ENCODE data around the gene ACSS2.

ACSS2 gene

DNA sequence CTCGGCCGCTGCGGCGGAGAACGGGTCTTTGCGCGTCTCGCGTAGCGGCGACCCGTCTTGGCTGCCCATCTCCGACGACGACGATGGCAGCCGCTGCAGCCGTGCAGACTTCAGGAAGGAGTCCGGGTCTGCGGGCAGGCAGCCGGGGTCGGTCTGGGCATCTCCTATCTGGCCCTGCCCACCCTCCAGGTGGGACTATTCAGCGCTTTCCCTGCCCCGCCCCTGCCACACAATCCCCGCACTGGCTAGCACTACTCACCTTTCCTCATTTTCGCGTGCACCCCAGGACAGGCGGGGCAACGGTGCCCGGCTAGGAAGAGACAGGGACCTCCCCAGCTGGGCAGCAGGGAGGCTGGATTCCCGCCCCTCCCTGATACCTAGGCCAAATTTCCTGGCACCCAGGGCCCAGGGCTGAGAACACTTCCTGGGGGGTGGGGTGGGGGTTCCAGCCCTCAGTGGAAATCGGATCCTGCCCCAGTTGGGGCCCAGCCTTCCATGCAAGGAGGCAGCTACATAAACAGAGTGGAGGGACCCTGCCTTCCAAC, 12.9 kb upstream of the ACSS2 start:
- DNase-seq (ENCODE audit: low read depth, low spot score): no peak
- Histone ChIP-seq H3K36me3 (ENCODE audit: insufficient read depth, insufficient read length, low read length) (peaks cover 10% of the 10 kb centered on the region), H3K27me3 (ENCODE audit: insufficient read depth, insufficient read length) (no peaks in the 10 kb centered on the region), H3K9me3 (ENCODE audit: insufficient read depth, low read length) (no peaks in the 10 kb centered on the region), H3K4me3 (ENCODE audit: insufficient read length, low read depth) (no peak overlapping the region), H3K4me1 (ENCODE audit: insufficient read depth, insufficient read length) (peaks cover 2% of the 10 kb centered on the region), H3K9ac (ENCODE audit: insufficient read length, low read depth) (no peak overlapping the region)
- TF ChIP-seq SUZ12 (IDR thresholded peaks at IDR 0.05; ENCODE audit: extremely low read depth, insufficient read depth, insufficient read length) (no peak), ZNF274 (IDR thresholded peaks at IDR 0.05; ENCODE audit: low read depth, low read length) (no peak), YY1 (IDR thresholded peaks at IDR 0.05; ENCODE audit: insufficient read depth, insufficient read length) (no peak)

GRCh38 chr20:34864216-34864615, 12.2 kb upstream of the ACSS2 start:
- no peaks in the 10 kb centered on the region for H3K27me3 ChIP-seq (ENCODE audit: insufficient read depth, insufficient read length)
- no peak overlapping the region for H3K4me3 ChIP-seq (ENCODE audit: insufficient read length, low read depth)
- H3K9ac ChIP-seq (ENCODE audit: insufficient read length, low read depth): no peak overlapping the region
- H3K9me3 ChIP-seq (ENCODE audit: insufficient read depth, low read length): no peaks in the 10 kb centered on the region
- H3K4me1 ChIP-seq (ENCODE audit: insufficient read depth, insufficient read length): peaks cover 2% of the 10 kb centered on the region
- DNase-seq (ENCODE audit: low read depth, low spot score): no peak
- H3K36me3 ChIP-seq (ENCODE audit: insufficient read depth, insufficient read length, low read length): peaks cover 9% of the 10 kb centered on the region
- TF ChIP-seq ZNF274 (IDR thresholded peaks at IDR 0.05; ENCODE audit: low read depth, low read length): no peak
- TF ChIP-seq YY1 (IDR thresholded peaks at IDR 0.05; ENCODE audit: insufficient read depth, insufficient read length): no peak
- TF ChIP-seq SUZ12 (IDR thresholded peaks at IDR 0.05; ENCODE audit: extremely low read depth, insufficient read depth, insufficient read length): no peak

DNA sequence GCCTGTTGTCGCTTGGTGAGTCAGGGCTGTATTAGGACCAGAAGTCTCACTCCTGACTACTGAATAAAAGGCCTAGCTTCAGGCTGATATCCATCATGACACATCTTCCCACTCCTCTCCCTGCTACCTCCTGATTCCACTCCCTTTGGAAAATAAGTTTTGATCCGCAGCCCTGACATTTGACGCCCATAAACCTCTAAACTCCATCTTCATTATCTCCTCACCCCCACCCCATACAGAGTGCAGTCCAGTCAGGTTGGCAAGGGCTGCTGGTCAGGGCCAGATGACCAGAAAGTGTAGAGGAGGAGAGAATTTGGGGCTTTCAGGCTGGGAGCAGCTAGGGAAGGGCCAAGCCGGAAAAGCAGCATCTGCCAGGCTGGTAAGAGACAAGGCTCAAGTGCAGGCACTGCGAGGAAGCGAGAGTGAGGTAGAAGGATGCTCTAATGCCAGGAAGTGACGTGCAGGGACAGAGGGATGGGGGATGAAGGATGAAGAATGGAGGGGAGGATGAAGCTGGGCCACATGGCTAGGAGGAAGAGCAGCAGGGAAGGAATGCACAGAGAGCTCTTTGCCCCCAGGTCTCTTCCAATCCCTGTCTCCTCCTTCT, 5.0 kb upstream of the ACSS2 start:
- Histone ChIP-seq H3K4me1 (ENCODE audit: insufficient read depth, insufficient read length) (peaks cover 4% of the 10 kb centered on the region), H3K9me3 (ENCODE audit: insufficient read depth, low read length) (no peaks in the 10 kb centered on the region), H3K27me3 (ENCODE audit: insufficient read depth, insufficient read length) (peaks cover 25% of the 10 kb centered on the region), H3K9ac (ENCODE audit: insufficient read length, low read depth) (peak overlapping the region; percentile 83), H3K36me3 (ENCODE audit: insufficient read depth, insufficient read length, low read length) (peaks cover 5% of the 10 kb centered on the region), H3K4me3 (ENCODE audit: insufficient read length, low read depth) (peak overlapping the region; percentile 90)
- TF ChIP-seq SUZ12 (IDR thresholded peaks at IDR 0.05; ENCODE audit: extremely low read depth, insufficient read depth, insufficient read length): no peak
- no peak for TF ChIP-seq ZNF274 (IDR thresholded peaks at IDR 0.05; ENCODE audit: low read depth, low read length)
- no peak for TF ChIP-seq YY1 (IDR thresholded peaks at IDR 0.05; ENCODE audit: insufficient read depth, insufficient read length)
- DNase-seq (ENCODE audit: low read depth, low spot score): no peak

- no peak for DNase-seq (ENCODE audit: low read depth, low spot score)
- Histone ChIP-seq H3K36me3 (ENCODE audit: insufficient read depth, insufficient read length, low read length) (peaks cover 5% of the 10 kb centered on the region), H3K4me3 (ENCODE audit: insufficient read length, low read depth) (peak overlapping the region; percentile 90), H3K9me3 (ENCODE audit: insufficient read depth, low read length) (no peaks in the 10 kb centered on the region), H3K4me1 (ENCODE audit: insufficient read depth, insufficient read length) (peaks cover 4% of the 10 kb centered on the region), H3K27me3 (ENCODE audit: insufficient read depth, insufficient read length) (peaks cover 32% of the 10 kb centered on the region), H3K9ac (ENCODE audit: insufficient read length, low read depth) (peak overlapping the region; percentile 83)
- no peak for TF ChIP-seq SUZ12 (IDR thresholded peaks at IDR 0.05; ENCODE audit: extremely low read depth, insufficient read depth, insufficient read length)
- no peak for TF ChIP-seq YY1 (IDR thresholded peaks at IDR 0.05; ENCODE audit: insufficient read depth, insufficient read length)
- no peak for TF ChIP-seq ZNF274 (IDR thresholded peaks at IDR 0.05; ENCODE audit: low read depth, low read length)
Measured at GRCh38 chr20:34871966-34872621, 4.3 kb upstream of the ACSS2 start.

- Histone ChIP-seq H3K36me3 (ENCODE audit: insufficient read depth, insufficient read length, low read length) (peaks cover 5% of the 10 kb centered on the region), H3K9ac (ENCODE audit: insufficient read length, low read depth) (peak within 1 kb of the TSS; percentile 83), H3K4me1 (ENCODE audit: insufficient read depth, insufficient read length) (peaks cover 4% of the 10 kb centered on the region), H3K27me3 (ENCODE audit: insufficient read depth, insufficient read length) (peaks cover 35% of the 10 kb centered on the region), H3K4me3 (ENCODE audit: insufficient read length, low read depth) (peak within 1 kb of the TSS; percentile 90), H3K9me3 (ENCODE audit: insufficient read depth, low read length) (no peaks in the 10 kb centered on the region)
- TF ChIP-seq ZNF274 (IDR thresholded peaks at IDR 0.05; ENCODE audit: low read depth, low read length) (no peak), YY1 (IDR thresholded peaks at IDR 0.05; ENCODE audit: insufficient read depth, insufficient read length) (no peak), SUZ12 (IDR thresholded peaks at IDR 0.05; ENCODE audit: extremely low read depth, insufficient read depth, insufficient read length) (no peak)
- DNase-seq (ENCODE audit: low read depth, low spot score): peak; percentile 60
Measured at GRCh38 chr20:34872622-34873224, 3.7 kb upstream of the ACSS2 start, which contains the start of gene GGT7. GGT7 (minus strand) TSS chr20:34872856; CDS start chr20:34872815, 41 bp downstream.

DNA sequence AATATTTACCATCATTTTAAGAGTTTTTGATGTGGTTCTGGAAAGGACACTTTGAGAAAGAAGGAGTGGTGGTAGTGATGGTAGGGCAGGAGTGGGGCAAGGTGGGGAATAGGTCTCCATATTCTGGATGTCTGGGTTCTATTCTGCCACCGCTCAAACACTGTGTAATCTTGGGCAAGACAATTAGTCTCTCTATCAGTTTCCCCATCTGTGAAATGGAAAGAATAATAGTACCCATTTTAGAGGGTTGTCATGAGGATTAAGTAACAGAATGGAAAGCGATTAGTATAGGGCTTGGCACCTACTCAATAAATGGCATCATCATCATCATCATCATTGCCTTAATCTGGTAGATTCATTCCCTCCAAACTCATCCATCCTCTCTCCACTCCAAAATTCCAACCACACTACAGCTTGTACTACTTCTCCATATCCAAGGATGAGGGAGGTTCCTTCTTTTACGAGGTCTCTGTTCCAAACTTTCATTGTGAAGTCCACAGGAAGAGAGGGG, 2.8 kb upstream of the ACSS2 start:
- Histone ChIP-seq H3K36me3 (ENCODE audit: insufficient read depth, insufficient read length, low read length) (peaks cover 5% of the 10 kb centered on the region), H3K27me3 (ENCODE audit: insufficient read depth, insufficient read length) (peaks cover 41% of the 10 kb centered on the region), H3K4me1 (ENCODE audit: insufficient read depth, insufficient read length) (peaks cover 4% of the 10 kb centered on the region), H3K9ac (ENCODE audit: insufficient read length, low read depth) (no peak overlapping the region), H3K9me3 (ENCODE audit: insufficient read depth, low read length) (no peaks in the 10 kb centered on the region), H3K4me3 (ENCODE audit: insufficient read length, low read depth) (no peak overlapping the region)
- no peak for DNase-seq (ENCODE audit: low read depth, low spot score)
- TF ChIP-seq SUZ12 (IDR thresholded peaks at IDR 0.05; ENCODE audit: extremely low read depth, insufficient read depth, insufficient read length) (no peak), YY1 (IDR thresholded peaks at IDR 0.05; ENCODE audit: insufficient read depth, insufficient read length) (no peak), ZNF274 (IDR thresholded peaks at IDR 0.05; ENCODE audit: low read depth, low read length) (no peak)

Data from NT2/D1 (cell line).